ENCODE results near the gene CEACAM7.
"Not testable (repeated sequence)": the region's sequence is repeated elsewhere in the genome, so short reads cannot be mapped to it uniquely, and the experiment has no call there.

Gene CEACAM7

DNA sequence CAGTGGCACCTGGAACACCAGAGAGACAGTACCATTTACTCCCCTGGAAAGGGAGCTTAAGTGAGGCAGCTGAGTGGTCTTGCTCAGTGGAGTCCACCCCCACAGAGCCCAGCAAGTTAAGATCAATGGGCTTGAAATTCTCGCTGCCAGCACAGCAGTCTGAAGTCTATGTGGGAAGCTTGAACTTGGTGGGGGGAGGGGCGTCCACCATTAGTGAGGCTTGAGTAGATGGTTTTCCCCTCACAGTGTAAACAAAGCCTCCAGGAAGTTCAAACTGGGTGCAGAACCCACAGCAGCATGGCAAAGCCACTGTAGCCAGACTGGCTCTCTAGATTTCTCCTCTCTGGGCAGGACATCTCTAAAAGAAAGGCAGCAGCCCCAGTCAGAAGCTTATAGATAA lies 30.9 kb downstream of the CEACAM7 start:
- DNase-seq (ENCODE audit: insufficient read length, low spot score) (no peak), FAIRE-seq (no peak)

DNA sequence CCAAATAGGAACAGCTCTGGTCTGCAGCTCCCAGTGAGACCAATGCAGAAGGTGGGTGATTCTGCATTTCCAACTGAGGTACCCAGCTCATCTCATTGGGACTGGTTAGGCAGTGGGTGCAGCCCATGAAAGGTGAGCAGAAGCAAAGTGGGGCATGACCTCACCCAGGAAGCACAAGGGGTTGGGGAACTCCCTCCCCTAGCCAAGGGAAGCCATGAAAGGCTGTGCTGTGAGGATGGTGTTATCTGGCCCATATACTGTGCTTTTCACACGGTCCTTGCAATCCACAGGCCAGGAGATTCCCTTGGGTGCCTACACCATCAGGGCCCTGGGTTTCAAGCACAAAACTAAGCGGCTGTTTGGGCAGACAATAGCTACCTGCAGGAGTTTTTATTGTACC lies 31.3 kb downstream of the CEACAM7 start:
- DNase-seq (ENCODE audit: insufficient read length, low spot score); FAIRE-seq: not testable (repeated sequence)

DNA sequence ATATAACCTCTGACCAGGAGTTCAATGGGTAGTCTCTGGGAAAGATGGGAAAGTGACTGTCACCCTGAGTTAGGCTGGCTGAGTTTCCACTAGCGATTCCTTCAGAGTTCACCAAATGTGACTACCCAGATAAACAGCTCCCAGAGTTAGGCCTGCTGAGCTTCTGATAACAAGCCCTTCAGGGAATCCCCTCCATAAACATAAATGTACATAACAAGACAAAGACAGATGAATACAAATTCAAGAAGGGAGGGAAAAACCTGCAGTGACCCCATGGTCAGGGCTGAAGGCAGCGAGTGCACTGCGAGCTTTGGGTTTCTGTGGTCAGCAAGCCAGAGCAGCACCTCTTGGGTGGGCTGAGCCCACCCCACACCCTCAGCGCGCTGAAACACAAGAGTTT lies 35.8 kb downstream of the CEACAM7 start:
- FAIRE-seq = no peak
- DNase-seq (ENCODE audit: insufficient read length, low spot score) = no peak

DNA sequence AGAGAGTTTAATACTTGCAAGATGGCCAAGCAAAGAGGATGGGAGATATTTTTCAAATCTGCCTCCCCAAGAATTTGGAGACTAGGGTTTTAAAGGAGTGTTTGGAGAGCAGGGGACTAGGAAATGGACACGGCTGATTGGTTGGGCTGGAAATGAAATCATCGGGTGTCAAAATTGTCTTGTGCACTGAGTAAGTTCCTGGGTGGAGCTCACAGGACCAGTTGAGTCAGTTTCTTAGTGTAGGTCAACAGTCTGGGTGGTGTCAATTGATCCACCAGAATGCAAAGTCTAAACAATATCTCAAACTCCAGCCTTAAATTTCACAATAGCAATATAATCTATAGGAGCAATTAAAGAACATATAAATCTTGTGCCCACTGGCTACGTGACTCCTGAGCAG lies 38.2 kb downstream of the CEACAM7 start:
- no peak for FAIRE-seq
- DNase-seq (ENCODE audit: insufficient read length, low spot score) = no peak

DNA sequence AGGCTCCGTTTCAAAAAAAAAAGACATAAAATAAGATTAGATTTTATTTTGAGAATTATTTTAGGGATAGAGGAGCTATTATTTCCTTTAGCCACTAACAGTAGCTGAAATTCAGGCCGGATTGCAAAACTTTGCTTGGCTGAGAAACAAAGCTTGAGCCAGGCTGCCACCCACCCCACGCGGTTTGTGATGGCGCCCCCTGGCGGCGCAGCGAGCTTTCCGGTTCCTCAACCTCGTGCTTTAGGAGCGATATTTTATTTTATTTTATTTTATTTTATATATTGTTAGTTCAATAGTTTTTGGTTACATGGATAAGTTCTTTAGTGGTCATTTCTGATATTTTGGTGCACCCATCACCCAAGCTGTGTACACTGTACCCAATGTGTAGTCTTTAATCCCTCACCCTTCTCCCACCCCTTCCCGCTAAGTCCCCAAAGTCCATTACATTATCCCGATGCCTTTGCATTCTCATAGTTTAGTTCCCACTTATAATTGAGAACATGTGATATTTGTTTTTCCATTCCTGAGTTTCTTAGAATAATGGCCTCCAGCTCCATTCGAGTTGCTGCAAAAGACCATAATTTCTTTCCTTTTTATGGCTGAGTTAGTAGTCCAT lies 41.4 kb downstream of the CEACAM7 start:
- no peak for FAIRE-seq
- DNase-seq (ENCODE audit: insufficient read length, low spot score) = no peak

DNA sequence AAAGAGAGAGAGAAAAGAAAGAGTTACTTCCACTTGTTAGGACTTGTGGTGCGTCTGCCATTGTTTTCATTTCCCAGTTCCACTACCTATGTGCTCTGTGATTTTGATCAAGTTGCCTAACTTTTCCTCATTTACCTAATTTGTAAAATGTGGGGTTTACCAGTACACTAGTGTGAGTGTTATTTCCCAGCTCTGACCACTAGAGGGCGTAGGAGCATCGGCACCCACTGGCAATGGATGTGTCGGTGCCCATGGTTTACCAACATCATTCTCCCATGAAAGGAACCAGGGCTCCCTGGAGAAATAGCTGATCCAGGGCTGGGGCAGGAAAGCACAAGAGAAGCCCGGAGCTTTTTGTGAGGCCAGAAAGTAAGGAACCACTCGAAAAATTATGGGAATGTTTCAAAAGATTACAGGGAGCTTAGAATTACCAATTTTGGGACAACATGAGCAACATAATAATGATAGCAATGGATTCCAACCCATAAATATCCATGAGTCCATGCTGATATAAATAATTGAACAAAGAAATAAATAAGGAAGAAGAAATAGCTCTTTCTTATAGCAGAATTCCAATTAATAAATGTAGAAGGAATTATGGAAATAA lies 46.1 kb downstream of the CEACAM7 start:
- peak; percentile 79 for FAIRE-seq
- peak; percentile 67 for DNase-seq (ENCODE audit: insufficient read length, low spot score)

DNA sequence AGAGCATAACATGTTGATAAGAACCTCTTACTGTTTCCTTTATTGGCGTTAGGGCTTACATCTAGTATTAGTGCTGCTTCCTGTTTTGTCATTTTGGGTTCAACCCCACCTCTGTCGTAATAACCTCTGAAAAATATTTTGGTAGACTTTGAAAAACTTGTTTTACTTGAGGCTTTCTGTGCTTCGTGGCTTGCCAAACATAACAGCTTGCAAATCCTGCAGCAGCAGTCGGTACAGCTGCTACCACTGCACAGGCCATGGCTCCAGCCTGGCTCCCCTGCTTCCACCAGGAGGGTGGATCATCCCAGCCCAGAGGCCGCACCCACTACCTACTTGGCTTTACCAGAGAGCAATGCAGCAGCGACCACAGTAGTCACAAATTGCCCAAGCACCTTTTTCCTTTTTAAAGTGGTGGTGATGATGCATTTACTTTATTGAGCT lies 49.4 kb downstream of the CEACAM7 start:
- no peak for DNase-seq (ENCODE audit: insufficient read length, low spot score)
- no peak for FAIRE-seq

DNA sequence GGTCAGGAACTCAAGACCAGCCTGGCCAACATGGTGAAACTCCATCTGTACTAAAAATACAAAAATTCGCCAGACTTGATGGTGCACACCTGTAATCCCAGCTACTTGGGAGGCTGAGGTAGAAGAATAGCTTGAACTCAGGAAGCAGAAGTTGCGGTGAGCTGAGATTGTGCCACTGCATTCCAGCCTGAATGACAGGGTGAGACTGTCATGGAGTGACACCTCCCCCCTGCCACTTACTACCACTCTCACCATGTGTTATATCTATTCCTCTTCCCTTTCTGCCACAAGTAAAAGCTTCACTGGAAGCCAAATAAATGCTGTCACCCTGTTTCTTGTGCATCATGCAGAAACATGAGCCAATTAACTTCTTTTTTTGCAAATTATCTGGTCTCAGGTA lies 50.6 kb downstream of the CEACAM7 start:
- DNase-seq (ENCODE audit: insufficient read length, low spot score) = no peak
- FAIRE-seq = no peak

DNA sequence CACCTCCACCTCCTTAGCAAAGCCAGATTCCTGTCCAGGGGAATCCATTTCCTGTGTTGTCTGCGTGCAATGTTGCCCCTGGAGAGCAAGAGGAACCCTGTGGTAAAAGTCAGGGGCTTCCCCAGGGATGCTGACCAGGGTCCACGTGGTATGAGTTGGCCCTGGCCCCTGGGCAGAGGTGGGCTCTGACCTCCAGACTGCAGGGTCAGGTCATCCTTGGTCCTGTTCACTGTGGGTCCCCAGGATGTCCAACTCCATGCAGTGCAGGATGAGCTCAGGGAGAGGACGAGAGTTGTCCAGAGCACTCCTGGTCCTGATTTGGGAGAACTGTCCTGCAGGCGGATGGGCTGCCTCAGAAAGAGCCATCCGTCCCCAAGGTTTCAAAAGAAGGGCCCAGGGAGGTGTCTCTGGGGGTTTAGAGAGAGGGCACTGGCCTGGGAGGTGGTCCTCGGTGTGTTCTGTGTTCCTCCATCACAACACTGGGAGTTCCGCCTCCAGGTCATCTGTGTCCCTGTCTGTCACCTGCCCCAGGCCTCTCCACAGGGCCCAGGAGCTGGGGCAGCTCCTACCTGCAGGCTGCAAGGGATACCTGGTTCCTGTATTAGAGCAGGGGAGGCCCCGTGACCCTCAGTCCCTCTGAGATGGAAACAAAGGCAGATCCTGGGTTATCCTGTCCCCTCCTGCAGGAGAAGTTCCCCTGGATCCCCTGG lies 59.9 kb downstream of the CEACAM7 start:
- FAIRE-seq (no peak), DNase-seq (ENCODE audit: insufficient read length, low spot score) (no peak)

DNA sequence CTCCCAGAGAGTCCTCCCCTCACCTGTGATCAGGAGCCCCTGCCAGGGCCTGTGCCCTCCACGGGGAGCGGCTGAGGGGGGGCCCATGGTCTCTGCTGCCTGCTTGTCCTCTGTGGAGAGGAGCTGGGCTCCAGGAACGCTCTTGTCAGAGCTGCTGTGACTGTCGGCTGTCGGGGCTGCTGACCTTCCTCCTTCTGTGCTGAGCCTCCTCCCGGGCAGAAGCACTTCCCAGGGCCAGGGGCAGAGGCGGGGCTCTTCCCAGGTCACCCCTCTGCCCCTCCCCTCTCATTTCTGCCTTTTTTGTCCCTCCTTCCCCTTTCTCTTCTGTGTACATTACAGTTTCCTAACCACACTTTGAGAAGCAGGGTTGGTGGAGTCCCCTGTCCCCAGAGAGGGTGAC lies 61.2 kb downstream of the CEACAM7 start, which contains the start of gene CEACAM4:
Gene CEACAM4, minus strand, starts transcription at position 198 of the 400 bp plus-strand sequence. Its CDS starts 111 bp downstream, at position 87.
- DNase-seq (ENCODE audit: insufficient read length, low spot score) = no peak
- no peak for FAIRE-seq

DNA sequence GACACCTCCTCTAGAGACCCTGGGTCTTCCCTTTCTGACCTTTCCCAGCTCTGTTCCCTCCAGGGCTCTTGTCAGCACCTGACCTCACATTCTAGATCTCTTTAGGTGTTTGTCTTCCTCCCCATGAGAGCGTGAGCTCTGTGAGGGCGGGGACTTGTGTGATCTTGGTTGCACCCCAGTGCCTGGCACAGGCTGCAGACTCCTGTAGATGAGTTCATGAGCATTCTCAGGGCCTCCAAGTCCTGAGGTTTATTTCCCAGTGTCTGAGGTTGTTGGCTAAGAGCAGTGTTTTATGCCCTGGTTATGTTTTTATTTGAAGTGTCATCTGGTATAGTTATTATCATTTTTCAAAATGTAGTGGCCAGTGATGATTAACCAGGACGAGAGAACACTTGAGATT lies 61.8 kb downstream of the CEACAM7 start:
- FAIRE-seq = no peak
- DNase-seq (ENCODE audit: insufficient read length, low spot score) = no peak

DNA sequence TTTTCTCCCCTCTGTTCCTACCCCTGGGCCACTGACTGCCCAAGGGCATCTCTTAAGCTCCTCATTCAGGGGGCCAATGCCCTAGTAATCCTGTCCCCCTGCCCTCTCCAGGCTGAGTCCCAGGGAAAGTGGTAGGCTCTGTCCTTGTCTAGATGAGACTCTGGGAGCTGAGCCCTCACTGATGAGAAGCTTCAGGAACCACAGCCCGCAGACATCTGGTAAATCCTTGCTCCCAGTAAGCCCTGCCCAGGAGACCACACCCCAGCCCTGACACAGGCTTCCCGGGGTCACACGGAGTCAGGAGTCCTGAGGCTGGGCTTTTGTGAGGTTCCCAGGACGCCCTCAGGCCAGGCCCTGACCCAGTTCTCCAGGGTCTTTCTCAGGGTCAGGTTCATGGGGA lies 63.1 kb downstream of the CEACAM7 start:
- FAIRE-seq = no peak
- no peak for DNase-seq (ENCODE audit: insufficient read length, low spot score)

DNA sequence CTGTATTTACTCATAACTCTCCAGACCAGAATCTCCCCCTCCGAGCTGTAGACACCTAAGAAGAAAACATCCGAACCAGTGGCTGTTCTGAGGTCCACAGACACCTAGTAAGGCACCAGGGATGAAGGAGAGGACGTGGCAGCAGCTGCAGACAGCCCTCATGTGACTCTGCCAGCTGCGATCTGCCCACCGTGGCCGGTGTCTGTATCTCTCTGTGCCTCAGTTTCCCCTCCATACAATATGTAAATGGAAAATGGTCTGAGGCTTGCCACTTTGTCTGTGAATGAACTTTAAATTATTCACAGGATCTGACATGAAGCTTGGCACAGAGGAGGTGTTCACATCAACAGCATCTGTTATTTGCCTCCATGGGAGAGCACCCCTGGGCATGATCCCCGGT lies 63.6 kb downstream of the CEACAM7 start:
- DNase-seq (ENCODE audit: insufficient read length, low spot score) (no peak), FAIRE-seq (no peak)

DNA sequence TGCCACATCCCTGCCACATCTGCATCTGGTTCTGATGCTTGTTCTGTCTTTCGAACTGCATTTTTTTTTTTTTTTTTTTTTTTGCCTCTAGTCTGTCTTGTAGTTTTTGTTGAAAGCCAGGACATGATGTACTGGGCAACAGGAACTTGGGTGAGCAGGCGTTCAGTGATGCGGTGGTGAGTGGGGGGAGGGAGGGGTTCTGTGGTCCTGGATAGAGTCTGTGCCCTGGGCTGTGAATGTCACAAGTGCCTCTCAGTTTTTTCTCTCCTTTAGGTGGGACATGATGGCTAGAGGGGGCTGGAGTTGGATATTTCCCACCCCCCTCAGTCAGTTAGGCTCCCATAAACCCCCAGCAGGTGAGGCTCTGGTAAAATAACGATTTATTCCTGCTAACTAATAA lies 64.7 kb downstream of the CEACAM7 start:
- no peak for FAIRE-seq
- no peak for DNase-seq (ENCODE audit: insufficient read length, low spot score)
